Astrocyte of the spinal cord (primary cell): ENCODE measurements around the gene BAG5.

Source experiments
- DNase-seq: peaks from one replicate; pipeline ENCODE4 v3.0.0; 2011; ENCODE audit warnings: low read depth, low spot score
- H3K4me3 ChIP-seq: 2 replicates; pipeline ENCODE4 v1.5.1; 2011; ENCODE audit warnings: low read depth, mild to moderate bottlenecking, low read length, moderate library complexity
- CTCF ChIP-seq: IDR thresholded peaks from 2 replicates; pipeline ENCODE4 v1.5.1; 2012; ENCODE audit warnings: low read depth, mild to moderate bottlenecking, low read length, inconsistent platforms
- in situ Hi-C: cut with HindIII; loops from 2 replicates; pipeline ENCODE4 v1.10.0; 2017; ENCODE audit warnings: low sequenced_read_pairs

The BAG5 gene

GRCh38 chr14:103568952-103569351 lies 6.5 kb upstream of the BAG5 start:
- in situ Hi-C loops, result no loop called here
- TF ChIP-seq CTCF, result no peak
- DNase-seq, result no peak
- no peak overlapping the region for H3K4me3 ChIP-seq

- no peak for TF ChIP-seq CTCF
- in situ Hi-C loops, result no loop called here
- peak overlapping the region; percentile 93 for H3K4me3 ChIP-seq
- no peak for DNase-seq
These were observed 1.5 kb upstream of the BAG5 start for GRCh38 chr14:103563844-103564505.

- DNase-seq, result no peak
- in situ Hi-C loops, result no loop called here
- peak overlapping the region; percentile 93 for H3K4me3 ChIP-seq
- TF ChIP-seq CTCF, result no peak
These were observed 766 bp upstream of the BAG5 start for GRCh38 chr14:103563226-103563620.

- no peak for DNase-seq
- TF ChIP-seq CTCF, result no peak
- in situ Hi-C loops, result no loop called here
- peak overlapping the region; percentile 93 for H3K4me3 ChIP-seq
These were observed 353 bp downstream of the BAG5 start for GRCh38 chr14:103562179-103562428.

GRCh38 chr14:103561381-103562178 lies 877 bp downstream of the BAG5 start:
- TF ChIP-seq CTCF, result no peak
- peak; percentile 54 for DNase-seq
- in situ Hi-C loops, result no loop called here
- H3K4me3 ChIP-seq, result peak overlapping the region; percentile 93

- in situ Hi-C loops, result no loop called here
- H3K4me3 ChIP-seq, result no peak overlapping the region
- no peak for DNase-seq
- no peak for TF ChIP-seq CTCF
These were observed 1.8 kb downstream of the BAG5 start for GRCh38 chr14:103560691-103561090.
